GM12878 (cell line): Measurements from ENCODE around the gene DGKE.

Experiments
- EP300 ChIP-seq, 2 experiments: fragments of 150-350 bp in 1 of 2; IDR thresholded peaks; 2 replicates each; pipeline ENCODE4 v1.6.1; 2011 to 2012; ENCODE audit warnings: low read depth in 2 of 2, low read length in 2 of 2, borderline replicate concordance in 1 of 2, improper control_type of control experiment in 1 of 2, inconsistent platforms in 1 of 2; ENCODE audit not compliant: control insufficient read depth in 1 of 2
- EZH2 ChIP-seq: IDR thresholded peaks from 2 replicates; pipeline ENCODE4 v1.6.1; 2012; ENCODE audit warnings: low read depth, mild to moderate bottlenecking, control low read depth, inconsistent platforms, low read length, borderline replicate concordance; ENCODE audit not compliant: control insufficient read depth
- TF ChIP-seq, protein P1 (sequence below), 3 experiments: IDR thresholded peaks in 2 of 3; conservative IDR thresholded peaks in 1 of 3; 2 replicates each; pipeline ENCODE4 v1.5.1; 2011; ENCODE audit warnings: low read depth in 3 of 3, low read length in 3 of 3, mild to moderate bottlenecking in 3 of 3, control low read depth in 2 of 3, moderate library complexity in 2 of 3, inconsistent platforms in 1 of 3, mixed read lengths in 1 of 3; ENCODE audit not compliant: control insufficient read depth in 2 of 3, insufficient read depth in 1 of 3; ENCODE audit errors: extremely low read depth in 1 of 3

DNA sequence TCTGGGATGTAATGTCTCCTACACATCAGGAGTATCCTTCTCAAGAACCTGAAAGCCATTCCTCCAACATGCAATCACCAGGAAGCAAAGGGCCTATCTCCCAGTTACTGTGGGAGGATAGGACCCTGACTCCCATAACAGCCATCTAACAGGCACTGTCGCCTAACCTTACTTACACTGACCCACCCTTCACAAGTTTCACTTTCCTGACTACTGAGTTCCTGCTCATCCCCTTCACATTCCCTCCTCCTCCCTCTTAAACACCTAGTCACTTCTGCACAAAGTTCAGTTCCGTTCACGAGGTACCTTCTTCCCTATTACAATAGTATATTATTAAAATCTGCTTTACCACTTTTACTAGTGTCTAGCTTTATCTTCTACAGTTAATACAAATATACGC, 1.5 kb upstream of the DGKE start:
- TF ChIP-seq EP300 (IDR thresholded peaks at IDR 0.05; ENCODE audit: borderline replicate concordance in 1 of 2, control insufficient read depth in 1 of 2, low read depth in 2 of 2, low read length in 2 of 2), result no peak
- no peak for TF ChIP-seq EZH2
- TF ChIP-seq, protein P1, sequence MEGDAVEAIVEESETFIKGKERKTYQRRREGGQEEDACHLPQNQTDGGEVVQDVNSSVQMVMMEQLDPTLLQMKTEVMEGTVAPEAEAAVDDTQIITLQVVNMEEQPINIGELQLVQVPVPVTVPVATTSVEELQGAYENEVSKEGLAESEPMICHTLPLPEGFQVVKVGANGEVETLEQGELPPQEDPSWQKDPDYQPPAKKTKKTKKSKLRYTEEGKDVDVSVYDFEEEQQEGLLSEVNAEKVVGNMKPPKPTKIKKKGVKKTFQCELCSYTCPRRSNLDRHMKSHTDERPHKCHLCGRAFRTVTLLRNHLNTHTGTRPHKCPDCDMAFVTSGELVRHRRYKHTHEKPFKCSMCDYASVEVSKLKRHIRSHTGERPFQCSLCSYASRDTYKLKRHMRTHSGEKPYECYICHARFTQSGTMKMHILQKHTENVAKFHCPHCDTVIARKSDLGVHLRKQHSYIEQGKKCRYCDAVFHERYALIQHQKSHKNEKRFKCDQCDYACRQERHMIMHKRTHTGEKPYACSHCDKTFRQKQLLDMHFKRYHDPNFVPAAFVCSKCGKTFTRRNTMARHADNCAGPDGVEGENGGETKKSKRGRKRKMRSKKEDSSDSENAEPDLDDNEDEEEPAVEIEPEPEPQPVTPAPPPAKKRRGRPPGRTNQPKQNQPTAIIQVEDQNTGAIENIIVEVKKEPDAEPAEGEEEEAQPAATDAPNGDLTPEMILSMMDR (IDR thresholded peaks at IDR 0.05 in 2 of 3, conservative IDR thresholded peaks at IDR 0.05 in 1 of 3; ENCODE audit: control insufficient read depth in 2 of 3, extremely low read depth in 1 of 3, insufficient read depth in 1 of 3, low read depth in 3 of 3, low read length in 3 of 3), result no peak
